ENCODE data around the gene AFAP1L2.

Gene AFAP1L2

GRCh38 chr10:114408112-114408967, 4.0 kb upstream of the AFAP1L2 start:
- no peak for DNase-seq

- no peak for DNase-seq
These were observed 2.2 kb upstream of the AFAP1L2 start for GRCh38 chr10:114406455-114406854.

GRCh38 chr10:114405011-114405350, 679 bp upstream of the AFAP1L2 start:
- DNase-seq: no peak

GRCh38 chr10:114403541-114404161, 651 bp downstream of the AFAP1L2 start:
- no peak for DNase-seq

GRCh38 chr10:114402871-114403540, 1.3 kb downstream of the AFAP1L2 start:
- no peak for DNase-seq

- no peak for DNase-seq
These were observed 2.1 kb downstream of the AFAP1L2 start for GRCh38 chr10:114402233-114402632.

GRCh38 chr10:114401195-114401791, 3.0 kb downstream of the AFAP1L2 start:
- no peak for DNase-seq

- DNase-seq: no peak
These were observed 4.2 kb downstream of the AFAP1L2 start for GRCh38 chr10:114400091-114400490.

GRCh38 chr10:114399576-114399975, 4.7 kb downstream of the AFAP1L2 start:
- no peak for DNase-seq

GRCh38 chr10:114398587-114399331, 5.5 kb downstream of the AFAP1L2 start:
- DNase-seq: no peak

GRCh38 chr10:114397651-114398145, 6.6 kb downstream of the AFAP1L2 start:
- DNase-seq: no peak

- no peak for DNase-seq
These were observed 7.8 kb downstream of the AFAP1L2 start for GRCh38 chr10:114396464-114396863.

- no peak for DNase-seq
These were observed 8.8 kb downstream of the AFAP1L2 start for GRCh38 chr10:114395366-114396022.

- DNase-seq: no peak
These were observed 9.8 kb downstream of the AFAP1L2 start for GRCh38 chr10:114394531-114394930.

- no peak for DNase-seq
These were observed 10.4 kb downstream of the AFAP1L2 start for GRCh38 chr10:114393886-114394285.

GRCh38 chr10:114393482-114393881, 10.8 kb downstream of the AFAP1L2 start:
- DNase-seq: no peak

- DNase-seq: no peak
These were observed 12.0 kb downstream of the AFAP1L2 start for GRCh38 chr10:114392112-114392835.

- no peak for DNase-seq
These were observed 12.7 kb downstream of the AFAP1L2 start for GRCh38 chr10:114391599-114391998.

GRCh38 chr10:114389426-114389825, 14.9 kb downstream of the AFAP1L2 start:
- no peak for DNase-seq

- DNase-seq: no peak
These were observed 16.0 kb downstream of the AFAP1L2 start for GRCh38 chr10:114388275-114388674.

- no peak for DNase-seq
These were observed 16.5 kb downstream of the AFAP1L2 start for GRCh38 chr10:114387784-114388183.

Measured in CD4-positive, alpha-beta T cell treated with Interleukin-4 for 4 hours (primary cell).